ENCODE measurements around the gene IL20RB. TPM values are rescaled to one million over a fixed set of nuclear protein-coding genes. Genes with fewer than 3 reads are reported as not detected.
A peak's percentile ranks its signal among the peaks of the same experiment; 100 is the strongest.
"Not testable (repeated sequence)": the region's sequence is repeated elsewhere in the genome, so short reads cannot be mapped to it uniquely, and the experiment has no call there.

IL20RB gene
- total and polyA plus RNA-seq, 5 donors, result 0.40 to 1.0 (median 0.57) TPM

DNA sequence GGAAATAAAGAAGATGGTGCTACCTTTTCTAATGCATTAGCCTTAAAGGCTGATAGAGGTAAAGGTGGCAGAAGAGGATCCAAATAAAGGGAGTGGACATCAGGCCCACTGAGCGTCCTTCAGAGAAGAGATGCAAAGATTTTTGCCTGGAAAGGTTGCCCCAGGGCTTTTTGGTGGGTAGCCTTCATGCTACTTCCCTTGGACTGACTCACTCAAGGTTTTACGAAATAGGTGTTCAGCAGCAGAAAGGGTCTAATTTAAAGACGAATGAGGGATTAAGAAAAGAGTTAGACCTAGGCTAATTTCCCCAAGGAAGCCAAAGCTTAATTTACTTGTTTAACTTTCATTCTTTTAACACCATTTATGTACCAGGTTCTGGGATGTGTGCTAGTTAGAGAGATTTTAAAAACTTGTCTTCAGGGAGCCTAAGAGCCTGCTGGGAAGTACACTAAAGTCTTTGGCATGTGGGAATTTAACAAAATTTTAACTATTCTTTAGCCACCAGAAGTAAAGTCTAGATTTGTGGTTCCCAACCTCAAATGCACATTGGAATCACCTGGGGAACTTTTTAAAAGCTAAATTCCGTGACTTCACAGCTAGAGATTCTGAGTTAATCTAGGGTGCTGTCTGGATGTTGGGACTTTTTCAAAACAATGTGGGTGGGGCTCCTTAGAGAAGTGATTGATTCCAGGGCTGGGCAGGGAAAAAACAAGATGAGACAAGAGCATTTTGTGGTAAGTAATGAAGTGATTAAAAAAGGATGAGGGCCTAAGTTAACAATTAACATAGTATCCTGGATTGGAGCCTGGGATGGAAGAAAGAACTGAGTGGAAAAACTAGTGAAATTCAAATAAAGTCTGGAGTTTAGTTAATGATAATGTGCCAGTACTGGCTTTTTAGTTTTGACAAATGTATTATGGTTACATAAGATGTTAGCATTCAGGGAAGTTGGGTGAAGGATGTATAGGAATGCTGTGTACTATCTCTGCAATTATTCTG, 3.4 kb downstream of the IL20RB start:
- intact Hi-C loops (cut with DNase I), result no loop called here
- H3K4me1 ChIP-seq (ENCODE audit: control insufficient read depth, insufficient read depth, low read length), result peaks cover 2% of the 10 kb centered on the region
- no peak for ATAC-seq
- H3K27me3 ChIP-seq (ENCODE audit: control insufficient read depth, insufficient read depth), result no peaks in the 10 kb centered on the region
- H3K4me3 ChIP-seq (ENCODE audit: low read length), result no peak overlapping the region
- no peak for DNase-seq
- 82% methylated on average over 4 of the region's 4 CpGs for WGBS
- no peak overlapping the region for H3K27ac ChIP-seq (ENCODE audit: low read length)
- no peaks in the 10 kb centered on the region for H3K9me3 ChIP-seq (ENCODE audit: control insufficient read depth, low read length)

DNA sequence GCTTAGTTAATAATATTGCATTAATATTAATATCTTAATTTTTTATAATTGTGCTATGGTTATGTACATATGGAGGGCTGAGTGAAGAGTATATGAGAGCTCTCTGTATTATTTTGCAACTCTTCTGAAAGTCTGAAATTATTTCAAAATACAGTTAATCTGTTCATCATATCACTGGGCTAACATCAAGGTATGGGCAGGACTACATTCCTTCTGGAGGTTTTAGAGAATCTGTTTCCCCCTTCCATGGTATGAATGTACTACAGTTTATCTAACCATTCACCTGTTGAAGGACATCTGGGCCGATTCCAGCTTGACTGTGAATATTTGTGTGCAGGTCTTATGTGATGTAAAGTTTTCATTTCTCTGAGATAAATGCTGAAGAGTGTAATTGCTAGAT, 5.1 kb downstream of the IL20RB start:
- H3K27me3 ChIP-seq (ENCODE audit: control insufficient read depth, insufficient read depth), result no peaks in the 10 kb centered on the region
- WGBS, result 84% methylated on average over 1 of the region's 1 CpG
- DNase-seq, result no peak
- ATAC-seq, result no peak
- H3K4me1 ChIP-seq (ENCODE audit: control insufficient read depth, insufficient read depth, low read length), result no peaks in the 10 kb centered on the region
- H3K4me3 ChIP-seq (ENCODE audit: low read length), result no peak overlapping the region
- no peaks in the 10 kb centered on the region for H3K9me3 ChIP-seq (ENCODE audit: control insufficient read depth, low read length)
- no peak overlapping the region for H3K27ac ChIP-seq (ENCODE audit: low read length)
- intact Hi-C loops (cut with DNase I), result no loop called here

DNA sequence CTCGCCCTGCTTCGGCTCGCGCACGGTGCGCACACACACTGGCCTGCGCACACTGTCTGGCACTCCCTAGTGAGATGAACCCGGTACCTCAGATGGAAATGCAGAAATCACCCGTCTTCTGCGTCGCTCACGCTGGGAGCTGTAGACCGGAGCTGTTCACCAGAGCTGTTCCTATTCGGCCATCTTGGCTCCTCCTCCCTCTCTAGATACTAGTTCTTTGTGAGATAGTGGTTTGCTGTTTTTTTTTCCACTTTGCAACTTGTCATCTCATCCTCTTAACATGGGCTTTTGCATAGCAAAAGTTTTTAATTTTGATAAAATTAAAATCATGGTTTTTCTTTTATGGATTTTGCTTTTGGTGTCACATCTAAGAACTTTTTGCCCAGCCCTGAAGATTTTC, 11.8 kb downstream of the IL20RB start:
- H3K27me3 ChIP-seq (ENCODE audit: control insufficient read depth, insufficient read depth); intact Hi-C loops (cut with DNase I); ATAC-seq; DNase-seq; H3K4me3 ChIP-seq (ENCODE audit: low read length); H3K9me3 ChIP-seq (ENCODE audit: control insufficient read depth, low read length); H3K27ac ChIP-seq (ENCODE audit: low read length); H3K4me1 ChIP-seq (ENCODE audit: control insufficient read depth, insufficient read depth, low read length): not testable (repeated sequence)
- 96% methylated on average over 6 of the region's 14 CpGs for WGBS

DNA sequence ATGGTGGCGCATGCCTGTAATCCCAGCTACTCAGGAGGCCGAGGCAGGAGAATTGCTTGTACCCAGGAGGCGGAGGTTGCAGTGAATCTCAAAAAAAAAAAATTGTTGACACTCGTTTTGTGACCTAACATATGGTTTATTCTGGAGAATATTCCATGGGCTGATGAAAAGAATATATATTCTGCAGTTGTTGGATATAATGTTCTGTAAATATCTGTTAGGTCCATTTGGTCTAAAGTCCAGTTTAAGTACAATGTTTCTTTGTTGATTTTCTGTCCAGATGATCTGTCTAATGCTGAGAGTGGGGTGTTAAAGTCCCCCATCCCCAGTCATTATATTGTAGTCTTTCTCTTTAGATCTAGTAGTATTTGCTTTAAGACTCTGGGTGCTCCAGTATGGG, 15.6 kb downstream of the IL20RB start:
- ATAC-seq (no peak), DNase-seq (no peak)
- no peaks in the 10 kb centered on the region for H3K27me3 ChIP-seq (ENCODE audit: control insufficient read depth, insufficient read depth)
- intact Hi-C loops (cut with DNase I), result no loop called here
- no peaks in the 10 kb centered on the region for H3K4me1 ChIP-seq (ENCODE audit: control insufficient read depth, insufficient read depth, low read length)
- WGBS, result 98% methylated on average over 4 of the region's 4 CpGs
- H3K9me3 ChIP-seq (ENCODE audit: control insufficient read depth, low read length), result no peaks in the 10 kb centered on the region
- no peak overlapping the region for H3K27ac ChIP-seq (ENCODE audit: low read length)
- no peak overlapping the region for H3K4me3 ChIP-seq (ENCODE audit: low read length)

DNA sequence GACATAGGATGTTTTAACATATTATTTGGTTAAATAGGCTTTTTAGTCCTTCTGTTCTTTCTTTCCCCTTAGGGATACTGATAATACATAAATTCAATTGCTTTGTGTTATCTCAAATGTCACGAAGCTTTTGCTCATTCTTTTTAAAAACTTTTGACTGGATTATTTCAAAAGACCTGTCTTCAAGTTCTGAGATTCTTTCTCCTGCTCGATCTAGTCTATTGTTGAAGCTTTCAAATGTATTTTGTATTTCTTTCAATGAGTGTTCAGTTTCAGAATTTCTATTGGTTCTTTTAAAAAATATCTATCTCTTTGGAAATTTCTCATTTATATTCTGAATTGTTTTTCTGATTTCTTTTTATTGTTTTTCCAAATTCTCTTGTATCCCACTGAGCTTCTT, 16.9 kb downstream of the IL20RB start:
- H3K9me3 ChIP-seq (ENCODE audit: control insufficient read depth, low read length), result no peaks in the 10 kb centered on the region
- no peak overlapping the region for H3K4me3 ChIP-seq (ENCODE audit: low read length)
- intact Hi-C loops (cut with DNase I), result no loop called here
- no peak overlapping the region for H3K27ac ChIP-seq (ENCODE audit: low read length)
- no peaks in the 10 kb centered on the region for H3K27me3 ChIP-seq (ENCODE audit: control insufficient read depth, insufficient read depth)
- DNase-seq (no peak), ATAC-seq (no peak)
- 27% methylated on average over 2 of the region's 2 CpGs for WGBS
- H3K4me1 ChIP-seq (ENCODE audit: control insufficient read depth, insufficient read depth, low read length), result no peaks in the 10 kb centered on the region

- ATAC-seq, result peak in 1 of 2 donors; percentile 22
- no peaks in the 10 kb centered on the region for H3K9me3 ChIP-seq (ENCODE audit: control insufficient read depth, low read length)
- no peaks in the 10 kb centered on the region for H3K27me3 ChIP-seq (ENCODE audit: control insufficient read depth, insufficient read depth)
- no peaks in the 10 kb centered on the region for H3K4me1 ChIP-seq (ENCODE audit: control insufficient read depth, insufficient read depth, low read length)
- H3K4me3 ChIP-seq (ENCODE audit: low read length), result no peak overlapping the region
- intact Hi-C loops (cut with DNase I), result no loop called here
- no peak overlapping the region for H3K27ac ChIP-seq (ENCODE audit: low read length)
- no peak for DNase-seq
Observed at GRCh38 chr3:136979204-136979603, 21.4 kb downstream of the IL20RB start.

GRCh38 chr3:136979684-136980083, 21.9 kb downstream of the IL20RB start:
- Histone ChIP-seq H3K9me3 (ENCODE audit: control insufficient read depth, low read length) (no peaks in the 10 kb centered on the region), H3K4me1 (ENCODE audit: control insufficient read depth, insufficient read depth, low read length) (peaks cover 3% of the 10 kb centered on the region), H3K27ac (ENCODE audit: low read length) (no peak overlapping the region), H3K27me3 (ENCODE audit: control insufficient read depth, insufficient read depth) (no peaks in the 10 kb centered on the region), H3K4me3 (ENCODE audit: low read length) (no peak overlapping the region)
- WGBS, result 80% methylated on average over 3 of the region's 3 CpGs
- no peak for DNase-seq
- intact Hi-C loops (cut with DNase I), result loop anchor here in 1 of 4 donors (10.0 kb wide), 1 partner anchor 585 kb away; no protein-coding TSS in a partner anchor
- no peak for ATAC-seq

- Histone ChIP-seq H3K27me3 (ENCODE audit: control insufficient read depth, insufficient read depth) (no peaks in the 10 kb centered on the region), H3K9me3 (ENCODE audit: control insufficient read depth, low read length) (no peaks in the 10 kb centered on the region), H3K4me3 (ENCODE audit: low read length) (no peak overlapping the region), H3K4me1 (ENCODE audit: control insufficient read depth, insufficient read depth, low read length) (peaks cover 6% of the 10 kb centered on the region), H3K27ac (ENCODE audit: low read length) (no peak overlapping the region)
- 92% methylated on average over 5 of the region's 5 CpGs for WGBS
- DNase-seq (no peak), ATAC-seq (no peak)
- intact Hi-C loops (cut with DNase I), result loop anchor here in 1 of 4 donors (10.0 kb wide), 1 partner anchor 587 kb away; no protein-coding TSS in a partner anchor
Observed at GRCh38 chr3:136982033-136982432, 24.2 kb downstream of the IL20RB start.

GRCh38 chr3:136982520-136983138, 24.8 kb downstream of the IL20RB start:
- no peaks in the 10 kb centered on the region for H3K9me3 ChIP-seq (ENCODE audit: control insufficient read depth, low read length)
- H3K27me3 ChIP-seq (ENCODE audit: control insufficient read depth, insufficient read depth), result no peaks in the 10 kb centered on the region
- H3K4me1 ChIP-seq (ENCODE audit: control insufficient read depth, insufficient read depth, low read length), result peaks cover 6% of the 10 kb centered on the region
- intact Hi-C loops (cut with DNase I), result loop anchor here in 1 of 4 donors (10.0 kb wide), 1 partner anchor 588 kb away; no protein-coding TSS in a partner anchor
- H3K4me3 ChIP-seq (ENCODE audit: low read length), result no peak overlapping the region
- ATAC-seq (no peak), DNase-seq (no peak)
- H3K27ac ChIP-seq (ENCODE audit: low read length), result no peak overlapping the region
- WGBS, result 93% methylated on average over 4 of the region's 4 CpGs

- H3K4me3 ChIP-seq (ENCODE audit: low read length), result no peak overlapping the region
- H3K27me3 ChIP-seq (ENCODE audit: control insufficient read depth, insufficient read depth), result no peaks in the 10 kb centered on the region
- peak in 1 of 3 donors; percentile 58 for DNase-seq
- no peak overlapping the region for H3K27ac ChIP-seq (ENCODE audit: low read length)
- no peaks in the 10 kb centered on the region for H3K9me3 ChIP-seq (ENCODE audit: control insufficient read depth, low read length)
- peaks cover 6% of the 10 kb centered on the region for H3K4me1 ChIP-seq (ENCODE audit: control insufficient read depth, insufficient read depth, low read length)
- WGBS, result 41% methylated on average over 3 of the region's 3 CpGs
- ATAC-seq, result peak; percentile 83 to 84
- intact Hi-C loops (cut with DNase I), result loop anchor here in 1 of 4 donors (10.0 kb wide), 1 partner anchor 590 kb away; no protein-coding TSS in a partner anchor
Observed at GRCh38 chr3:136984837-136985236, 27.1 kb downstream of the IL20RB start.

- H3K9me3 ChIP-seq (ENCODE audit: control insufficient read depth, low read length); ATAC-seq; DNase-seq; H3K27ac ChIP-seq (ENCODE audit: low read length); H3K27me3 ChIP-seq (ENCODE audit: control insufficient read depth, insufficient read depth); H3K4me1 ChIP-seq (ENCODE audit: control insufficient read depth, insufficient read depth, low read length); H3K4me3 ChIP-seq (ENCODE audit: low read length): not testable (repeated sequence)
- intact Hi-C loops (cut with DNase I), result loop anchor here in 1 of 4 donors (10.0 kb wide), 1 partner anchor 593 kb away; no protein-coding TSS in a partner anchor
- WGBS, result 95% methylated on average over 39 of the region's 39 CpGs
Observed at GRCh38 chr3:136987398-136987980, 29.7 kb downstream of the IL20RB start.
